Measurements from ENCODE around the gene FES.
"Not testable (repeated sequence)": the region's sequence is repeated elsewhere in the genome, so short reads cannot be mapped to it uniquely, and the experiment has no call there.

The FES gene

GRCh38 chr15:90917569-90917968 lies 33.3 kb downstream of the FES start:
- Mint-ChIP-seq H3K4me1 (no peaks in the 10 kb centered on the region), H3K9me3 (no peaks in the 10 kb centered on the region), H3K27me3 (no peaks in the 10 kb centered on the region), H3K27ac (no peak overlapping the region), H3K36me3 (peaks cover 18% of the 10 kb centered on the region), H3K4me3 (no peak overlapping the region)

GRCh38 chr15:90918034-90918788 lies 33.9 kb downstream of the FES start:
- no peak overlapping the region for H3K4me3 Mint-ChIP-seq
- H3K27ac Mint-ChIP-seq, result no peak overlapping the region
- peaks cover 18% of the 10 kb centered on the region for H3K36me3 Mint-ChIP-seq
- no peaks in the 10 kb centered on the region for H3K4me1 Mint-ChIP-seq
- no peaks in the 10 kb centered on the region for H3K9me3 Mint-ChIP-seq
- no peaks in the 10 kb centered on the region for H3K27me3 Mint-ChIP-seq

DNA sequence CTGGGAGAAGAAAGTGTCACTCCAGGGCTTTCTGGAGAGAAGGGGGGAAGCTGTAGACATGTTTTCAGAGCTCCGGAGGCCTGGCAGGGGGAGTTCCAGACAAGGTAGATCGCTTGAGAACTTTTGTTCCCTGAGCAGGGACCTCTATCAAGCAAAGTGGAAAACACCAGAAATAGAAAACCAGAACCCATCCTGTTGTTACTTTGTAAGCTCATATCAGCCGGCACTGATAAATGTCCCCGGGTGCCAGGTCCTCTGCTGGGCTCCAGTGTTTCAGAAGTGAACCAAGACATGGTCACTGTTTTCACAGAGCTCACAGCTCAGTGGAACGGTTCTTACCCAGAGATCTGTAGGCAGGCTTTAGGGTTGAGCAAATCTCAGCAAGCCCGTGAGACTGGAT lies 34.5 kb downstream of the FES start:
- no peaks in the 10 kb centered on the region for H3K4me1 Mint-ChIP-seq
- H3K27me3 Mint-ChIP-seq, result no peaks in the 10 kb centered on the region
- peaks cover 12% of the 10 kb centered on the region for H3K36me3 Mint-ChIP-seq
- no peak overlapping the region for H3K4me3 Mint-ChIP-seq
- no peaks in the 10 kb centered on the region for H3K9me3 Mint-ChIP-seq
- H3K27ac Mint-ChIP-seq, result no peak overlapping the region

DNA sequence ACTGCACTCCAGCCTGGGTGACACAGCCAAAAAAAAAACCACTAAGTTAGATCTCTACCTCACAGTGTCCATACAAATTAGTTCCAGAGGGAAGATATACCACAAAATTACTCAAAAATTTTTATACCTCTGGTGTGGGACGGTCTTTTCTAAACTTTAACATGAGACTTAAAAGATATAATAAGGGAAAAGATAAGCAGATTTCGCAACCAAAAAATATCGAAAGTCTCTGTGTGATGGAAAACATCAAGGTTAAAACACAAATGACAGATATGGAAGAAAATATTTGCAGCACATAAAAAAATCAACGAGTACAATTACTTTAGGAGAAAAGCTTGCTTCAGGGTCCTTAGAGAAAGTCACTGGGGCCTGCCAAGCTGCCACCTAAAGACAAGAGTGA lies 37.6 kb downstream of the FES start:
- H3K4me1 Mint-ChIP-seq, result no peaks in the 10 kb centered on the region
- H3K9me3 Mint-ChIP-seq, result no peaks in the 10 kb centered on the region
- H3K36me3 Mint-ChIP-seq, result peaks cover 8% of the 10 kb centered on the region
- H3K27me3 Mint-ChIP-seq, result no peaks in the 10 kb centered on the region
- H3K4me3 Mint-ChIP-seq, result no peak overlapping the region
- H3K27ac Mint-ChIP-seq, result peak overlapping the region; percentile 7

DNA sequence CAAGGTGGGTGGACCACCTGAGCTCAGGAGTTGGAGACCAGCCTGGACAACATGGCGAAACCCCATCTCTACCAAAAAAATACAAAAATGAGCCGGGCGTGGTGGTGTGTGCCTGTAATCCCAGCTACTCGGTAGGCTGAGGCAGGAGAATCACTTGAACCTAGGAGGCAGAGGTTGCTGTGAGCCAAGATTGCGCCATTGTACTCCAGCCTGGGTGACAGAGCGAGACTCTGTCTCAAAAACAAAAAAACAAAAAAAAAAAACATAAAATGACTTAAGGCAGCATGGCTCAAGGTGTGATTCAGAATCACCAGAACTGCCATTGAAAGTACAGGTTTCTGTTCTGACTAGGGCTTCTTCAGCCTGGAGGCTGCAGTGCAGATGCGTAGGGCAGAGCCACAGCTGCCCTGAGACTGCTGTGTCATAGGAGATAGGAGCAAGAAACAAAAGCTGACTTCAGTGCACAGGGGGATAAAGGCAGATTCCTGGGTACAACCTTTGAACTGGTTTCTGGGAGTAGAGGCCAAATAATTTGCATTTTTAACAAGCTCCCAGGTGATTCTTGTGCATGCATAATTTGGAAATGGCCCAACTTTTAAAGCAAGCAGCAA lies 38.5 kb downstream of the FES start:
- not testable (repeated sequence) for H3K36me3 Mint-ChIP-seq, H3K4me1 Mint-ChIP-seq, H3K27ac Mint-ChIP-seq, H3K9me3 Mint-ChIP-seq, H3K4me3 Mint-ChIP-seq, H3K27me3 Mint-ChIP-seq

DNA sequence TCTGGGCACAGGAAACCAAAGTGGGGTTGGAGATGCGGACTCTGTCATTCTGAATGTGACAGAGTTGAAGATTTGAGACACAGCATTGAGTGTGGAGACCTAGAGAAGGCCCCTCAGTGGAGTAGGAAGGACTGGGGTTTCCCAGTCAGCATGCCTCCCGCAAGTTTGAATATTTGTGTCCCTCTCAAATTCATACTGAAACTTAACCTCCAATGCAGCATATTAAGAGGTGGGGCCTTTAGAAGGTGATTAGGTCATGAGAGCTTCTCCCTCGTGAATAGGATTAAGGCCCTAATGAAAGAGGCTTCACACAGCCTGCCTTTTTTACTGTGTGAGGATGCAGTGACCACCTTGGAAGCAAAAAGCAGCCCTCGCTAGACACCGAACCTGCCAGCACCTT lies 40.1 kb downstream of the FES start:
- H3K27ac Mint-ChIP-seq, result no peak overlapping the region

GRCh38 chr15:90926766-90927165 lies 42.5 kb downstream of the FES start:
- not testable (repeated sequence) for H3K4me3 Mint-ChIP-seq, H3K27me3 Mint-ChIP-seq, H3K27ac Mint-ChIP-seq, H3K9me3 Mint-ChIP-seq, H3K36me3 Mint-ChIP-seq
- H3K4me1 Mint-ChIP-seq, result peaks cover 23% of the 10 kb centered on the region

More for the DNA sequence above, 40.1 kb downstream of the FES start:
- no peaks in the 10 kb centered on the region for H3K27me3 Mint-ChIP-seq
- H3K4me3 Mint-ChIP-seq, result no peak overlapping the region
- peaks cover 4% of the 10 kb centered on the region for H3K4me1 Mint-ChIP-seq
- H3K36me3 Mint-ChIP-seq, result peaks cover 6% of the 10 kb centered on the region
- H3K9me3 Mint-ChIP-seq, result no peaks in the 10 kb centered on the region

GRCh38 chr15:90928106-90928505 lies 43.8 kb downstream of the FES start:
- H3K4me3 Mint-ChIP-seq, result peak overlapping the region; percentile 64
- not testable (repeated sequence) for H3K9me3 Mint-ChIP-seq, H3K27ac Mint-ChIP-seq, H3K36me3 Mint-ChIP-seq, H3K27me3 Mint-ChIP-seq
- peaks cover 29% of the 10 kb centered on the region for H3K4me1 Mint-ChIP-seq

DNA sequence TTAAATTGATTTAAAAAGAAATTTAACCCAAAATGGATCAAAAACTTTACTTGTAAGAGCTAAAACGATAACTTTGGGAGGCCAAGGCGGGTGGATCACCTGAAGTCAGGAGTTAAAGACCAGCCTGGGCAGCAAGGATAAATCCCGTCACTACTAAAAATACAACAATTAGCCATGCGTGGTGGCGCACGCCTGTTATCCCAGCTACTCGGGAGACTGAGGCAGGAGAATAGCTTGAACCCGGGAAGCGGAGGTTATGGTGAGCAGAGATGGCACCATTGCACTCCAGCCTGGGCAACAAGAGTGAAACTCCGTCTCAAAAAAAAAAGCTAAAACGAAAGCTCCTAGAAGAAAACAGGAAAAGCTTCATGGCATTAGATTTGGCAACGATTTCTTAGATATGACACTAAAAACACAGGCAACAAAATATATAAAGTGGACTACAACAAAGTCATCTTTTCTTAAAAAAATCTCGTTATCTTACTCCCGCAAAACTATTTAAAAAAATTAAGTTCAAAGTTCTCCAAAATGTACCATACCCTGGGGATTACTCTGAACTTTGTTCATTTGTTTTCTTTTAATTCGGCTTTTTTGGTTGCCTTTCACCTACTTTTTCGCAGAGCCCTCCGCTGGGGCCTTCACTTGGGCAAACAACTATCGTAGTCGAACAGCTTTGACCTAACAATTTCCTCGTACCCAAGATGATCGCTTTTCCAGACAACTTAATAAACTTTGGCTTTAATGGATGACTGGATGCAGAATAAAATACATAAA lies 45.1 kb downstream of the FES start:
- Mint-ChIP-seq H3K4me1 (peaks cover 34% of the 10 kb centered on the region), H3K4me3 (peak overlapping the region; percentile 97), H3K9me3 (no peaks in the 10 kb centered on the region), H3K27ac (peak overlapping the region; percentile 95), H3K27me3 (no peaks in the 10 kb centered on the region), H3K36me3 (no peaks in the 10 kb centered on the region)

DNA sequence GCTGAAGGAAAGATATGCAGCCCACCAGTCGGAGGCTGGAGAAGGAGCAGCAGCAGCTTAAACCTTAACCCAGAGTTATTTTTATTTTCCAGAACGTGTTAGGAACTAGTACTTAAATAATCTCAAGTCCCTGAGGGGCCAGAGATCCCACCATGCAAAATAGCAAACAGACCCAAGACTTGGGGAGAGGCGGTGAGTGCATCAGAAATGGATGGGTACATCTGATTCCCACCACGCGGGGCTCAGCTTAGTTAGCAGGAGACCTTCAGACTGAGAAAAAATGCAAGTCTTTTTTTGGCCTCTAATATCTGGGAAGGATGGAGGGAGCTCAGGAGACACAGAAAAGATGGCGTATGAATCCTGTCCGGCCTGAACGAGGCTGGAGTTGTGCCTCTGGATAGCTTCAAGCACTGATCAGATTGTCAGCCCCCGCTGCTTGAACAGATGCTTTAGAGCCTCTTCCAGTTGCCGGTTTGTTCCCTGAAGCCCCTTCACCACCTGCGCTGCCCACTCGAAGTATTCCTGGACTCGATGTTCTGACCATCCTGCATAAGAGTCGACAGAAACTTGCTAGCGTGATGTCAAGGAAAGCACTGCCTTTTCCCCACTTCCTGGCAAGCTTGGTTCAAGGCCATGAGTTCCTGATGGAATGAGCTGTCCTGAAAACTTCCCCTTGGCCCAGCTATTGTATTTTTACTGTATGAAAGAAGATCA lies 46.7 kb downstream of the FES start:
- Mint-ChIP-seq H3K4me1 (peaks cover 41% of the 10 kb centered on the region), H3K4me3 (peak overlapping the region; percentile 97), H3K27ac (peak overlapping the region; percentile 97), H3K9me3 (no peaks in the 10 kb centered on the region), H3K36me3 (no peaks in the 10 kb centered on the region), H3K27me3 (no peaks in the 10 kb centered on the region)

GRCh38 chr15:90931575-90931827 lies 47.2 kb downstream of the FES start:
- Mint-ChIP-seq H3K4me1 (peaks cover 45% of the 10 kb centered on the region), H3K36me3 (no peaks in the 10 kb centered on the region), H3K4me3 (peak overlapping the region; percentile 97), H3K27me3 (no peaks in the 10 kb centered on the region), H3K9me3 (no peaks in the 10 kb centered on the region), H3K27ac (peak overlapping the region; percentile 97)

DNA sequence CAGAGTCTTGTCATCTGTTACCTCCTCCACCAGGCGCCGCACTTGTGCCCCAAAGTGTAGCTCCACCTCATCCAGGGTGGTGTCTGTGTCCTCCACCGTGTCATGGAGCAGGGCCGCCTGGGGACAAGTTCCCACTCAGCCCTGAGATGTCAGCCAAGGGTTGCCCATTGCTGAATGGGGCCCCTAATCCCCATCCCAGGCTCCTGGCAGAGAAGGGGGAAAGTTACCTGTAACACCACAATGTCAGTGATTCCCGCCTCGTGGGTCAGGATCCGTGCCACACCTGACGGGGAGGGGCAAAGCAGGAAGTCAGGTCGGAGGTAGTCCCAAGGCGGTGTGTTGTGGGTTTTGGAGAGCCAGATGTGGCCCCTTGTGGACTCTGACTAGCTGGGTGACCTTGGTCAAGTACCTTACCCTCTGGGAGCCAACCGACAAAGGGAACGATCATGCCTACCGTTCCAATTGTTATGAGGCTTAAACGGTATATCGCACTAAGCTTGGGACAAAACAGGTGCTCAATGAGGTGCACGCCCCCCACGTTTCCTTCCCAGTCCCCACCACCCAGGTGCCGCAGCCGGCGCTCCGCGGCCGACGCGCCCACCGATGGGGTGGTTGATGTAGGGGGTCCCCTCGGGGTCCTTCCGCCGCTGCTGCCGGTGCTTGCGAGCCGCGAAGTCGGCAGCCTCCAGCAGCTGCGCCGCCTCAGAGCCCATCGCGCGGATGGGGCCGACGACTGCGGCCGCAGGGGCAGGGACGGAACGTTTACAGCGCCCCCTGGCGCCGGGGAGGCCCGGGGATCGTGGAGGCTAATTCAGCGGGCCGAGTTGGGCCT lies 47.7 kb downstream of the FES start, which contains the start of gene HDDC3:
Gene HDDC3, minus strand, starts transcription at position 722 of the 832 bp plus-strand sequence. Its CDS starts 9 bp downstream, at position 713.
- peak within 1 kb of the TSS; percentile 97 for H3K4me3 Mint-ChIP-seq
- H3K36me3 Mint-ChIP-seq, result no peaks in the 10 kb centered on the region
- H3K9me3 Mint-ChIP-seq, result no peaks in the 10 kb centered on the region
- H3K27me3 Mint-ChIP-seq, result no peaks in the 10 kb centered on the region
- H3K27ac Mint-ChIP-seq, result peak within 1 kb of the TSS; percentile 97
- peaks cover 51% of the 10 kb centered on the region for H3K4me1 Mint-ChIP-seq

DNA sequence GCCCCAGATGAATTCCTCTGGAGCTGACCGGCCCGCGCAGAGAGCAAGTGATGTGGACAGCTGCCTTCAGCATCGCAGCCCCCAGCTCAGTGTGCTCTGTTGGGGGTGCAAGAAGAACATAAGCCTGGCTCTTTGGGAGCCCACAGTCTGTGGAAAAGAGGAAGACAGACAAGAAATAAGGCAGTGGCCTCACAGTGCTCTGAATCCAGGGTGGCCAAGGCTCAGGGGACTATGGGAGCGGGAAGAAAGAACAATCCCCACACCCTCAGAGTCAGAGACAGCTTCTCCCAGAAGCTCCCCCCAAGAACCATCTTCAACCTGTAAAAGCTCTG lies 48.3 kb downstream of the FES start:
- Mint-ChIP-seq H3K36me3 (no peaks in the 10 kb centered on the region), H3K9me3 (no peaks in the 10 kb centered on the region), H3K4me3 (peak overlapping the region; percentile 97), H3K27me3 (no peaks in the 10 kb centered on the region), H3K27ac (peak overlapping the region; percentile 91), H3K4me1 (peaks cover 52% of the 10 kb centered on the region)

- Mint-ChIP-seq H3K27ac (peak overlapping the region; percentile 51), H3K36me3 (peaks cover under 1% of the 10 kb centered on the region), H3K27me3 (no peaks in the 10 kb centered on the region), H3K9me3 (no peaks in the 10 kb centered on the region), H3K4me1 (peaks cover 51% of the 10 kb centered on the region), H3K4me3 (peak overlapping the region; percentile 26)
Measured at GRCh38 chr15:90933301-90933700, 49.0 kb downstream of the FES start.

- no peaks in the 10 kb centered on the region for H3K9me3 Mint-ChIP-seq
- H3K36me3 Mint-ChIP-seq, result peaks cover 1% of the 10 kb centered on the region
- H3K4me3 Mint-ChIP-seq, result peak overlapping the region; percentile 87
- H3K27me3 Mint-ChIP-seq, result no peaks in the 10 kb centered on the region
- H3K27ac Mint-ChIP-seq, result peak overlapping the region; percentile 91
- peaks cover 48% of the 10 kb centered on the region for H3K4me1 Mint-ChIP-seq
Measured at GRCh38 chr15:90934256-90934948, 50.1 kb downstream of the FES start.

Measured in activated naive CD4-positive, alpha-beta T cell treated with anti-CD3 and anti-CD28 coated beads, Interleukin-2, amount 50 U/mL, for 24 hours (primary cell).